MG63 (cell line): ENCODE data around the gene PLPPR1. TPM values are rescaled to one million over a fixed set of nuclear protein-coding genes. Genes with fewer than 3 reads are reported as not detected.
"Not testable (repeated sequence)": the region's sequence is repeated elsewhere in the genome, so short reads cannot be mapped to it uniquely, and the experiment has no call there.

Experiments
- DNase-seq: peaks from one replicate; pipeline ENCODE4 v3.0.0-alpha.2; 2020
- H3K27me3 ChIP-seq: fragments of 250-450 bp; sonication (Bioruptor Pico); 2 replicates; pipeline ENCODE4 v1.5.1; 2020; ENCODE audit warnings: mild to moderate bottlenecking, moderate library complexity
- H3K36me3 ChIP-seq: fragments of 250-450 bp; sonication (Bioruptor Pico); 2 replicates; pipeline ENCODE4 v1.5.1; 2020; ENCODE audit warnings: mild to moderate bottlenecking, moderate library complexity
- H3K4me3 ChIP-seq: fragments of 250-450 bp; sonication (Bioruptor Pico); 2 replicates; pipeline ENCODE4 v1.5.1; 2020; ENCODE audit warnings: mild to moderate bottlenecking, moderate library complexity
- H3K9me3 ChIP-seq: fragments of 250-450 bp; sonication (Bioruptor Pico); 2 replicates; pipeline ENCODE4 v1.5.1; 2020; ENCODE audit warnings: mild to moderate bottlenecking, moderate library complexity
- total RNA-seq: library from RNA; depleted of rRNA; stranded (reverse); fragments of >200 nt; shearing (Covaris generic); gene quantifications from 2 replicates; pipeline ENCODE4 v1.2.3, GENCODE V29; 2014; ENCODE audit warnings: low replicate concordance

The PLPPR1 gene
- total RNA-seq, 1 experiment from 2014 or later, result not detected

- H3K27me3 ChIP-seq, result no peaks in the 10 kb centered on the region
- H3K4me3 ChIP-seq, result no peak overlapping the region
- no peak for DNase-seq
- no peaks in the 10 kb centered on the region for H3K9me3 ChIP-seq
- H3K36me3 ChIP-seq, result no peaks in the 10 kb centered on the region
Observed at GRCh38 chr9:101274971-101275768, 246.6 kb downstream of the PLPPR1 start.

DNA sequence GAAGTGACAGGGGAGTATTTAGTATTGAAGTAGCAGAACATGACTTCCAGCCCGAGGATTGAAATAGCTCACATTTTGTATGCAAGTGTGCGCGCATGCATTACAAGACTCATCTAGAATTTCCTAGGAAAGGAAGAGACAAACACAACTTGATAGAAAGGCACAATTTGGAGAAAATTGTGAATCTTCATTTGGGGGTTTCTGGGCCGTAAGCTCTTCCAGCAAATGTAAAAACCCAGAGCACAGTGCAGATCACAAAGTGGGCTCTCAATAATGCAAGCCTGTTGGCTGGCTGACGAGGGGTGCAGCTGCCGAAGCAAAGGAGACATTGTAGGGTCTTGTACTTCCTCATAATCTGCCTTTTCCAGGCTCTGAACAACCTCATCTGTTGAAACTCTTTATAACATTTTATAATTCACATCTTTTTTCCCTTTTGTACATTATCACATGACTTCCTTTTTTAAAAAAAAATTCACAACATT lies 247.3 kb downstream of the PLPPR1 start:
- no peaks in the 10 kb centered on the region for H3K36me3 ChIP-seq
- no peak for DNase-seq
- no peaks in the 10 kb centered on the region for H3K9me3 ChIP-seq
- no peak overlapping the region for H3K4me3 ChIP-seq
- no peaks in the 10 kb centered on the region for H3K27me3 ChIP-seq

- not testable (repeated sequence) for H3K27me3 ChIP-seq, H3K36me3 ChIP-seq, H3K4me3 ChIP-seq, DNase-seq, H3K9me3 ChIP-seq
Observed at GRCh38 chr9:101291043-101291442, 262.5 kb downstream of the PLPPR1 start.

DNA sequence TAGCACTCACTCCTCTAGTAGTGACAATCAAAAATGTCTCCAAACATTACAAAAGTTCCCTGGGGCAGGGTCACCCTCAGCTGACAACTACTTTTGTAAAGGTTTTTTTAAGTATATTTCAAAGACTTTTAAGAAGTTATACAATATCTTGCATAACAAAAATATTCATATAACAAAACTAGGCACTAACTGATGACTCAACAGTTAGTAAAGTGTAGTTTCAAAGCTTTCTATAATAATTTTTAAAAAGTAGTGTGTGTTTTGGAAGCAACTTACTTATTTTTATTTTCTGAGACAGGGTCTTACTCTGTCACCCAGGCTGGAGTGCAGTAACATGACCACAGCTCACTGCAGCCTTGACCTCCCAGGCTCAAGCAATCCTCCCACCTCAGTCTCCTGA lies 271.4 kb downstream of the PLPPR1 start:
- Histone ChIP-seq H3K4me3 (no peak overlapping the region), H3K27me3 (no peaks in the 10 kb centered on the region), H3K36me3 (no peaks in the 10 kb centered on the region), H3K9me3 (no peaks in the 10 kb centered on the region)
- DNase-seq, result no peak

DNA sequence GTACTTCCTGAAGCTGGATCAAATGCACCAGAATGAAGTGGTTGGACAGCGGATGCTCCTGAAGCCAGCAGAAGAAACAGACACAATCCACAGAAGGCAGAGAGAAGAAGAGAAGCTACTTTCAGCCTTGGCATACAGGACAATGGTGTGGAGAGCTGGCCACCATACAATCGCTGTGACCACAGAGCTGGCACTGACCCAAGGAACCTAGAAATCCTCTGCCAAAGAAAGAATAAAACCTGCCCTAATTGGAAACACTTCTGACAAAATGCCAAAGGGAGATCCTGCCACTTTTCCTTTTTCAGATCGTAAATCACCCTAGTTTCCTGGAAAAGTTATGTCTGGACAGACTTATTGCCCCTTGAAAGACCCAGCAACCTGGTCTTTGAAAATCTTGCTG lies 278.5 kb downstream of the PLPPR1 start:
- H3K4me3 ChIP-seq, result no peak overlapping the region
- DNase-seq, result no peak

DNA sequence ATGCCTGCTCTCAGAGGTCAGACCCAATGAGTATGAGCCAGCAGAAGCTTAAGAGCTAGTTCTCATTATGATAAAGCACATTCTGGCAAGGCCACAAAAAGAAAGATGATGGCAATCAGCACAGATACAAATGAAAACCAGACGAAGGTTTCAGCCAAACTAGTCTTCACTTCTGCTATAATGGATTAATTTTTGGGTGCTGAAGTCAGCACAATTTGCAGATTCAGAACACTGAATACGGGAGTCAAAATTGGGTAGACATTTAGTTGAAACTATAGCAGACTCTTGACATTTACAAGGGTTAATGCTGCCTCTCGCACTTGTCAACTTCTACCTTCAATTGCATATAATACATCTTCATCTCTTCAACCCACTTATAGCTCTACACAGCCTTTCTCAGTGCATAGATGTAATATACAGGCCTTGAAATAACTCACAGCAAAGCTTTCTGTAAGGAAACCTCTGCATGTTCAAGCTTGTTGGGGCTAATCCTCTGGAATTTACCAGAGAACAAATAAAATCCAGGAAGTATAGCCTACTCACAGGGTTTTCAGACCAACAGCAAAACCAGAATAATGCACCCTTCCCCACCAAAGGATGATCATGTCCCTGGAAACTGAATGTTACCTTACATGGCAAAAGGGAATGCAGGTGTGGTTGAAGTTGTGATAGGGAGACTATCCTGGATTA lies 279.1 kb downstream of the PLPPR1 start:
- no peak for DNase-seq
- Histone ChIP-seq H3K4me3 (no peak overlapping the region), H3K9me3 (no peaks in the 10 kb centered on the region), H3K27me3 (no peaks in the 10 kb centered on the region; the same call in 1 of the 2 replicates), H3K36me3 (no peaks in the 10 kb centered on the region)

More for the DNA sequence above, 278.5 kb downstream of the PLPPR1 start:
- H3K9me3 ChIP-seq, result no peaks in the 10 kb centered on the region
- no peaks in the 10 kb centered on the region for H3K36me3 ChIP-seq
- no peaks in the 10 kb centered on the region; the same call in 1 of the 2 replicates for H3K27me3 ChIP-seq

- no peaks in the 10 kb centered on the region; the same call in 1 of the 2 replicates for H3K27me3 ChIP-seq
- no peaks in the 10 kb centered on the region for H3K36me3 ChIP-seq
- H3K9me3 ChIP-seq, result no peaks in the 10 kb centered on the region
- DNase-seq, result no peak
- no peak overlapping the region for H3K4me3 ChIP-seq
Observed at GRCh38 chr9:101309139-101309538, 280.6 kb downstream of the PLPPR1 start.

DNA sequence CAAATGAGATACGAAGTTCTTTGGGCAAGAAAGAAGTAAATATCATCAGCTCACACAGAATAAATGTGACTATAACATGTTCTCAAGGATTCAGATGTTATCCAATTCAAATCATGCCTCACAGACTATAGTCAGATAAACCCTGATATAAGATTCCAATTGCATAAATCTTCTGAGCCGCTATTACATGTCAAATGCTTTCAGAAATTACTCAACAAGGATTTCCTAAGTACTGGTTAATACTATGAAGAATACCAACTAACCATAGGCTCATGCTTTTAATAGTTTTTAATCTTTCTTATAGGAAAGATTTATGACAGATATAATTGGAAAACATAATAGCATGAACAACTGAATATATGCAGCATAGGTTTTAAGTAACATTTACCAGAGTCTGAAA lies 282.7 kb downstream of the PLPPR1 start:
- no peak overlapping the region for H3K4me3 ChIP-seq
- no peak for DNase-seq
- H3K9me3 ChIP-seq, result no peaks in the 10 kb centered on the region
- H3K36me3 ChIP-seq, result no peaks in the 10 kb centered on the region
- H3K27me3 ChIP-seq, result no peaks in the 10 kb centered on the region; the same call in 1 of the 2 replicates

DNA sequence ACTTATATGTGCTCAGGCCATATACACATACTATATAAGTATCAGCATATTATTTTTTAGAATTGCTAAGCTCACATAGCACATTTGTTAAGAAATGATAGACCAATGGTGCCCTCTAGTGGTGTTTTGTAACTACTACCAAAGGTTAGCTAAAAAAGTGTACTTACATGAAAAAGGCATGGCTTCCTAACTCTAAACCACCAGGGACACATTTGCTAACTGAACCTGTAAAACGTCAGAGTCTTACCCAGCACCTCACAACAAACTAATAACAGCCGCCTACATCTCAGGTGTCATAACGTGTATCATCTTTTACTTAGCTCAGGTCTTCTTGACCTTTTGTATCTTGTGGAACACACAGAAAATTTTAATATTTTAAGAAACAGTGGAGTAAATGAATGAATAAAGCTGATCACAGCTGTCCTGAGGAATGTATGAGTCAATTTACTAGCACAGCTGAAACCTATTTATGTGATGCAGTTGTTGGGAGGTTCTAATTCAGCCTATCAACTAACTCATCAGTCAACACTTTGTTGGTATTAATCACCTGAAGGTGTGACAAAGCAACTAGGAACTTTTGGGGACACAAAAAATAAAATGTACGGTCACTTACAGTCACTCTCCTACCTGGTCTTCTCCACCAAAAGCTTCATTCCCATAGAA lies 283.4 kb downstream of the PLPPR1 start:
- no peak for DNase-seq
- Histone ChIP-seq H3K4me3 (no peak overlapping the region), H3K36me3 (no peaks in the 10 kb centered on the region), H3K27me3 (no peaks in the 10 kb centered on the region; the same call in 1 of the 2 replicates), H3K9me3 (no peaks in the 10 kb centered on the region)

GRCh38 chr9:101312661-101313060 lies 284.1 kb downstream of the PLPPR1 start:
- Histone ChIP-seq H3K4me3 (no peak overlapping the region), H3K27me3 (no peaks in the 10 kb centered on the region; the same call in 1 of the 2 replicates), H3K9me3 (no peaks in the 10 kb centered on the region), H3K36me3 (no peaks in the 10 kb centered on the region)
- no peak for DNase-seq

DNA sequence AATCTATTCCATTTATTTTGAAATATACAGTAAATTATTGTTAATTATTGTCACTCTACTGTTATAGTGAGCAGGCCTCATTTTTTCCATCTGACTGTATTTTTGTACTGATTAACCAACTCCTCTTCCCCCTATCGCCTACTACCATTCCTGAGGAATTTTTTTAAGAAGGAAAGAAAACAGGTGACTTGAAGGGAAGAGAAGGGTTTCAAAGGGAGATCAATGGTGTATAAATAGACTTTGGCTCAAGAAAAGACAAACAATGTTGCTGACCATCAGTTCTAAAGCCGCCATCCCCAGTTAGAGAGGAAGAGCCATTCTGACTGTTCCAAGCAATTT lies 286.6 kb downstream of the PLPPR1 start:
- DNase-seq, result no peak
- Histone ChIP-seq H3K27me3 (no peaks in the 10 kb centered on the region), H3K9me3 (no peaks in the 10 kb centered on the region), H3K36me3 (no peaks in the 10 kb centered on the region), H3K4me3 (no peak overlapping the region)

GRCh38 chr9:101317735-101318134 lies 289.2 kb downstream of the PLPPR1 start:
- Histone ChIP-seq H3K36me3 (no peaks in the 10 kb centered on the region), H3K4me3 (no peak overlapping the region), H3K27me3 (no peaks in the 10 kb centered on the region), H3K9me3 (no peaks in the 10 kb centered on the region)
- no peak for DNase-seq

- Histone ChIP-seq H3K36me3 (no peaks in the 10 kb centered on the region), H3K9me3 (no peaks in the 10 kb centered on the region), H3K4me3 (no peak overlapping the region), H3K27me3 (no peaks in the 10 kb centered on the region)
- DNase-seq, result no peak
Observed at GRCh38 chr9:101323129-101323528, 294.6 kb downstream of the PLPPR1 start.

DNA sequence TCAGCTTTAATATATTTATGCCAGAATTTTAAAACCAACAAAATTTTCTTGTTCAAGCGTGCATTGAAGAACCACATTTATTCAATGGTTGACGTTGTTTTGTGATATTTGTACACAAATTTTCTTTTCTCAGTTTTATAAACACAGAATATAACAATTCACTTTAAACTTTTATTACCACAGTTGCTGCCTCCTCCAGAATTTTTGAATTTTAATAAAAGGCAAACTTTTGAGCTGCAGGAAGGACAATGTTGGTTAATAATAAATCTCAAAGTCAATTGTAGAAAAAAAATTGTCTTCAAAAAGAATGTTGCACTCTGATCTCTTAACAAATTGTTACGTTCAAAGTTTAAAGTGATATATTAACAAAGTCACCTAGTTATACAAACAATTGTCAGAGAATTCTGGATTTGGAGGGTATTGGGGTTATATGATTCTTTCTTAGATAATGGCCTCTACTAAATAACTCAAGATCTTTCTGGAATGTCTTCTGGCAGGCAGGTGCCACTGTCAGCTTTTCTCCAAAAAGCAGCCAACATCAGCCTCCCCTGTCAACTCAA lies 295.8 kb downstream of the PLPPR1 start:
- no peak for DNase-seq
- H3K27me3 ChIP-seq, result no peaks in the 10 kb centered on the region
- H3K36me3 ChIP-seq, result no peaks in the 10 kb centered on the region
- no peak overlapping the region for H3K4me3 ChIP-seq
- H3K9me3 ChIP-seq, result no peaks in the 10 kb centered on the region

GRCh38 chr9:101325053-101325452 lies 296.5 kb downstream of the PLPPR1 start:
- Histone ChIP-seq H3K36me3 (no peaks in the 10 kb centered on the region), H3K27me3 (no peaks in the 10 kb centered on the region), H3K9me3 (no peaks in the 10 kb centered on the region), H3K4me3 (no peak overlapping the region)
- no peak for DNase-seq

DNA sequence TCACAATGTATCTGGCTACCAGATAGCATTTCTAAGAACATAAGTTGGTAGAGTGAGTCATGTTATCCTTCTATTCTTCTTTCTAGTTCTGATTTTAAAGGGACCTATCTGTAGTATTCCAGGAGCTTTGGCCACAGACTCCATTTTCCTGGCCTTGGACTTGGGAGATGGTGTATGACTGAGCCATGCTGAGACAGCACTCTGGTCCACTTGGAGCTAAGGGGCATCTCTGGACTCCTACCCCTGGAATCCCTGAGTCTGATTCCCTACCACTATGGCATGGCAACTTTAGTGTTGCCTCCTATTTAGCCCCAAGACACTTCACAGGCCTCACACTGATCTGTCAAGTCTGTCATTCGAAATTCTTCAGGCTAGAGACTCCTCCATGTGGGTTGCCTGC lies 297.5 kb downstream of the PLPPR1 start:
- H3K36me3 ChIP-seq, result no peaks in the 10 kb centered on the region
- no peaks in the 10 kb centered on the region for H3K9me3 ChIP-seq
- no peaks in the 10 kb centered on the region for H3K27me3 ChIP-seq
- H3K4me3 ChIP-seq, result no peak overlapping the region
- DNase-seq, result no peak

DNA sequence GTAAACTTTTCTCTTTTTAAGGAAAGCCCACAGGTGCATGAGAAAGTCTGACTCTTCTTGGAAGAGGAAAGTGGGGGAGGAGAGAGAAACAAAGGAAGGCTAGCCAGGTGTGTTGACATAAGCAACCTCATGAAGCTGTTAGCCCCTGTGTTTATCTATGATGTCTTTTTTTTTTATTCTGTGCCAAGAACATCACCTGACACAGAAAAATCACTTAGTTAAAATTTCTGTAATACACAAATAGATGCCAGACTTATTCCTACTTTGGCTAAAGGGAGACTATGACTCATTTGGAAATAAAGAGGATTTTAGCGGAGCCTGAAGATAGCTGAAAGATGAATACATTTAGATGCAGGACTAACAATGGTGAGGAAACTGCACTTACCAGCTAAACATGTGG lies 298.0 kb downstream of the PLPPR1 start:
- Histone ChIP-seq H3K36me3 (no peaks in the 10 kb centered on the region), H3K4me3 (no peak overlapping the region), H3K9me3 (no peaks in the 10 kb centered on the region), H3K27me3 (no peaks in the 10 kb centered on the region)
- no peak for DNase-seq
